K562 (cell line): ENCODE measurements around the gene CPPED1. TPM values are rescaled to one million over a fixed set of nuclear protein-coding genes. Genes with fewer than 3 reads are reported as not detected.
A peak's percentile ranks its signal among the peaks of the same experiment; 100 is the strongest.

ENCODE experiments used
- ATAC-seq: fragments of 200-7000 bp; cut with Tn5 transposase; 3 replicates; pipeline ENCODE4 v1.9.1; 2020; ENCODE audit warnings: moderate library complexity
- BruUV-seq: library from RNA; stranded (reverse); fragments of 400-500 nt; replicated peaks from 2 replicates; lab custom pipeline; 2021; lab: Mats Ljungman, UMichigan
- CTCF ChIA-PET: fragments of 300-600 bp; formaldehyde crosslinking; extraction: SDS; loops from one replicate; lab custom pipeline; 2021; ENCODE audit warnings: low intra/inter-chr PET ratio; lab: Yijun Ruan, JAX
- POLR2A ChIA-PET: fragments of 300-600, 350-650 bp; sonication (Branson Sonifier 250); formaldehyde crosslinking; extraction: SDS; loops from one replicate; lab custom pipeline; 2021; ENCODE audit warnings: antibody characterized with exemption, inconsistent platforms; lab: Yijun Ruan, JAX
- DNase-seq, 4 experiments: peaks; one replicate each; pipeline versions ENCODE4 v3.0.0 to v3.0.0-alpha.2; 2011 to 2018; ENCODE audit warnings: low spot score in 3 of 4, mixed read lengths in 3 of 4; ENCODE audit errors: extremely low read depth in 1 of 4
- FAIRE-seq: peaks from 2 replicates; lab custom pipeline; 2011; peaks lifted over from hg19 to GRCh38; lab: Jason Lieb, UNC
- H2AFZ ChIP-seq: 2 replicates; pipeline ENCODE4 v1.6.0; 2011; ENCODE audit warnings: low read depth, low read length, control low read depth, inconsistent platforms
- H3K27ac ChIP-seq: fragments of 200-600 bp; 3 replicates; pipeline ENCODE4 v1.8.0; 2011; ENCODE audit warnings: low read depth, mild to moderate bottlenecking, control low read depth, inconsistent platforms, low read length, moderate library complexity, mixed read lengths; ENCODE audit errors: extremely low read depth
- H3K27me3 ChIP-seq, 2 experiments: fragments of 300-600 bp in 1 of 2; 2 replicates in 1 of 2; 3 replicates in 1 of 2; pipeline versions ENCODE4 v1.6.0 to v1.8.0; 2011; ENCODE audit warnings: inconsistent platforms in 2 of 2, low read length in 2 of 2, mild to moderate bottlenecking in 1 of 2, mixed read lengths in 1 of 2, moderate library complexity in 1 of 2; ENCODE audit not compliant: control insufficient read depth in 2 of 2, insufficient read depth in 2 of 2
- H3K36me3 ChIP-seq: fragments of 300-600 bp; 3 replicates; pipeline ENCODE4 v1.8.0; 2011; ENCODE audit warnings: mild to moderate bottlenecking, low read length, inconsistent platforms; ENCODE audit not compliant: control insufficient read depth, insufficient read depth
- H3K4me1 ChIP-seq, 2 experiments: fragments of 200-600 bp in 1 of 2; replicated peaks in 1 of 2; 2 replicates in 1 of 2; 3 replicates in 1 of 2; pipeline versions ENCODE4 v1.5.1 to v1.8.0; 2011; ENCODE audit warnings: inconsistent platforms in 2 of 2, low read length in 2 of 2, mild to moderate bottlenecking in 1 of 2, mixed read lengths in 1 of 2, moderate library complexity in 1 of 2; ENCODE audit not compliant: control insufficient read depth in 2 of 2, insufficient read depth in 2 of 2
- H3K4me2 ChIP-seq: 2 replicates; pipeline ENCODE4 v1.6.1; 2011; ENCODE audit warnings: low read length, control low read depth, inconsistent platforms, mixed read lengths; ENCODE audit not compliant: insufficient read depth
- H3K4me3 ChIP-seq: fragments of 200-600 bp; sonication (generic), shearing (Covaris generic); 2 replicates; pipeline ENCODE4 v1.5.1; 2016; ENCODE audit warnings: control low read depth, inconsistent platforms
- H3K79me2 ChIP-seq: fragments of 200-600 bp; 3 replicates; pipeline ENCODE4 v1.8.0; 2011; ENCODE audit warnings: low read length, inconsistent platforms; ENCODE audit not compliant: control insufficient read depth, insufficient read depth
- H3K9ac ChIP-seq, 2 experiments: 2 replicates each; pipeline versions ENCODE4 v1.6.0 to v1.6.1; 2011; ENCODE audit warnings: low read depth in 2 of 2, low read length in 2 of 2, control low read depth in 1 of 2, inconsistent platforms in 1 of 2, mild to moderate bottlenecking in 1 of 2, mixed read lengths in 1 of 2; ENCODE audit not compliant: insufficient read depth in 1 of 2
- H3K9me1 ChIP-seq: one replicate; pipeline ENCODE4 v1.6.0; 2011; ENCODE audit warnings: inconsistent platforms, mild to moderate bottlenecking, low read length, moderate library complexity; ENCODE audit not compliant: control insufficient read depth, insufficient read depth
- H3K9me3 ChIP-seq: replicated peaks from 2 replicates; pipeline ENCODE4 v1.5.1; 2011; ENCODE audit warnings: low read depth, low read length, inconsistent platforms; ENCODE audit not compliant: control insufficient read depth, insufficient read depth
- H4K20me1 ChIP-seq: replicated peaks from 2 replicates; pipeline ENCODE4 v1.6.1; 2011; ENCODE audit warnings: low read length, inconsistent platforms, mixed read lengths; ENCODE audit not compliant: control insufficient read depth, insufficient read depth
- ADNP ChIP-seq: fragments of 200-800 bp; sonication (Bioruptor generic); IDR thresholded peaks from 2 replicates; pipeline ENCODE4 v1.6.1; 2016; ENCODE audit warnings: missing genetic modification characterization, missing compliant biosample characterization
- BRD9 ChIP-seq: fragments of 450-650 bp; IDR thresholded peaks from 2 replicates; pipeline ENCODE4 v1.6.1; 2018; ENCODE audit warnings: low read depth; ENCODE audit not compliant: partially characterized antibody
- ETV6 ChIP-seq, 3 experiments: fragments of 150-350 bp in 1 of 3; sonication (generic) in 1 of 3; formaldehyde crosslinking in 1 of 3; IDR thresholded peaks; 2 replicates each; pipeline versions ENCODE4 v1.6.1 to v1.8.0; 2014 to 2022; ENCODE audit warnings: borderline replicate concordance in 2 of 3, low read depth in 2 of 3, antibody characterized with exemption in 1 of 3, low read length in 1 of 3, mild to moderate bottlenecking in 1 of 3, missing genetic modification reagents in 1 of 3
- EZH2 ChIP-seq: IDR thresholded peaks from 2 replicates; pipeline ENCODE4 v1.6.1; 2012; ENCODE audit warnings: low read depth, mild to moderate bottlenecking, inconsistent platforms, low read length, borderline replicate concordance
- GABPA ChIP-seq: fragments of 200-800 bp; sonication (Bioruptor generic); conservative IDR thresholded peaks from 2 replicates; pipeline ENCODE4 v1.6.1; 2016; ENCODE audit warnings: low read depth, missing genetic modification characterization, missing compliant biosample characterization
- NFXL1 ChIP-seq: fragments of 450-650 bp; formaldehyde crosslinking; IDR thresholded peaks from 2 replicates; pipeline ENCODE4 v1.4.0; 2021; ENCODE audit warnings: mild to moderate bottlenecking
- ZFP36 ChIP-seq: fragments of 150-350 bp; IDR thresholded peaks from 2 replicates; pipeline ENCODE4 v1.6.1; 2018; ENCODE audit warnings: low read length, low read depth; ENCODE audit not compliant: partially characterized antibody
- ZNF146 ChIP-seq: IDR thresholded peaks from one replicate; pipeline ENCODE4 v1.6.1; 2018; ENCODE audit warnings: missing compliant biosample characterization; ENCODE audit not compliant: unreplicated experiment
- ZNF253 ChIP-seq: fragments of 250-450 bp; sonication (Bioruptor Pico); conservative IDR thresholded peaks from 2 replicates; pipeline ENCODE4 v1.6.1; 2021; ENCODE audit warnings: mild to moderate bottlenecking
- ZNF592 ChIP-seq: fragments of 450-650 bp; IDR thresholded peaks from 2 replicates; pipeline ENCODE4 v1.6.1; 2017; ENCODE audit warnings: antibody characterized with exemption, mild to moderate bottlenecking
- WGBS: fragments of 100-300 bp; shearing (Covaris generic); methylation state at CpG from one replicate; pipeline ENCODE4 v1.1.6; 2016; ENCODE audit warnings: low coverage, mixed read lengths; ENCODE audit not compliant: insufficient coverage; ENCODE audit errors: missing lambda C conversion rate; 5-methylcytosine and 5-hydroxymethylcytosine counted together
- in situ Hi-C: fragments of 300-500 bp; cut with MboI; formaldehyde crosslinking; loops from 4 replicates; pipeline ENCODE4 v1.15.0; 2018; ENCODE audit warnings: inconsistent platforms, mixed read lengths
- intact Hi-C: fragments of 100-400 bp; cut with micrococcal nuclease; formaldehyde crosslinking; loops from 2 replicates; pipeline ENCODE4 v1.14.2; 2022
- polyA plus RNA-seq, 8 experiments: library from polyadenylated mRNA; depleted of rRNA in 4 of 8; stranded (reverse) in 5 of 8; unstranded in 3 of 8; fragments of >200 nt; fragmentation: Nextera tagmentation in 2 of 8; fragmentation: Illumina TruSeq in 1 of 8; extraction: Ambion mirVana in 2 of 8; extraction: Trizol in 1 of 8; gene quantifications; 2 replicates each; pipeline versions ENCODE4 v1.2.1 to v1.2.3, GENCODE V29; 2011 to 2014; ENCODE audit warnings: inconsistent platforms in 1 of 8, missing spikeins in 1 of 8
- total RNA-seq, 7 experiments: library from RNA; depleted of rRNA in 6 of 7; stranded (reverse); fragments of >200 nt in 6 of 7; fragmentation: Illumina TruSeq in 2 of 7; extraction: Trizol in 2 of 7; gene quantifications; 2 replicates each; pipeline versions ENCODE4 v1.2.1 to v1.2.3, GENCODE V29; 2011 to 2021; ENCODE audit warnings: low replicate concordance in 1 of 7

CPPED1 gene
- total and polyA plus RNA-seq, 9 of the 15 experiments (the other 6 are each of a cell fraction or from before 2014, with no cell fraction given): 7.5 to 25.7 (median 16.9) TPM

- H3K27me3 ChIP-seq: no peaks in the 10 kb centered on the region
- intact Hi-C loops: no loop called here
- H3K27ac ChIP-seq: no peak overlapping the region
- no peaks in the 10 kb centered on the region for H3K9me1 ChIP-seq
- ATAC-seq (no peak), FAIRE-seq (peak; percentile 49), DNase-seq (no peak)
- TF ChIP-seq ZNF146 (CRISPR knock-in tag): no peak
- H3K4me3 ChIP-seq: no peak overlapping the region
- POLR2A ChIA-PET: interaction anchor here (0.6 to 1.4 kb wide), 3 partner anchors 10 to 26 kb away, joined by 3 to 4 read pairs (median 3); no protein-coding TSS in a partner anchor
- BruUV-seq: no TSS peak
- H3K4me2 ChIP-seq: no peak overlapping the region
- no peaks in the 10 kb centered on the region for H3K9me3 ChIP-seq
- WGBS: 32% methylated on average over 3 of the region's 3 CpGs
- H2AFZ ChIP-seq: no peak overlapping the region
- no peaks in the 10 kb centered on the region for H4K20me1 ChIP-seq
- H3K4me1 ChIP-seq: peaks cover 13 to 29% of the 10 kb centered on the region in 2 experiments; a peak in 4 of 5 replicates
- H3K79me2 ChIP-seq: 0 out of 3 replicates have a peak, but pooled peaks cover 4% of the 10 kb centered on the region
- no peaks in the 10 kb centered on the region; the same call in 2 of the 3 replicates for H3K36me3 ChIP-seq
- in situ Hi-C loops: no loop called here
- CTCF ChIA-PET: no interaction called here
- no peak overlapping the region for H3K9ac ChIP-seq
Measured at GRCh38 chr16:12763517-12763916, 40.2 kb downstream of the CPPED1 start.

- Histone ChIP-seq H3K27ac (no peak overlapping the region), H3K4me3 (no peak overlapping the region), H3K4me2 (no peak overlapping the region), H3K9ac (no peak overlapping the region), H3K27me3 (no peaks in the 10 kb centered on the region), H3K9me3 (no peaks in the 10 kb centered on the region), H3K36me3 (no peaks in the 10 kb centered on the region; the same call in 2 of the 3 replicates), H3K79me2 (0 out of 3 replicates have a peak, but pooled peaks cover 4% of the 10 kb centered on the region), H2AFZ (no peak overlapping the region), H3K4me1 (peaks cover 9 to 20% of the 10 kb centered on the region in 2 experiments; a peak in 4 of 5 replicates), H3K9me1 (no peaks in the 10 kb centered on the region), H4K20me1 (no peaks in the 10 kb centered on the region)
- no peak for DNase-seq
- in situ Hi-C loops: no loop called here
- no peak for ATAC-seq
- no peak for FAIRE-seq
- BruUV-seq: no TSS peak
- 70% methylated on average over 6 of the region's 12 CpGs for WGBS
- ChIA-PET CTCF (no interaction called here), POLR2A (no interaction called here)
- intact Hi-C loops: no loop called here
- no peak for TF ChIP-seq ZFP36
- TF ChIP-seq ZNF253: no peak
- TF ChIP-seq NFXL1 (CRISPR knock-in tag): no peak
- TF ChIP-seq ADNP (tag): no peak
- no peak for TF ChIP-seq ETV6 (IDR thresholded peaks at IDR 0.05; ENCODE audit: borderline replicate concordance in 1 of 2, low read depth in 2 of 2, low read length in 1 of 2)
- no peak for TF ChIP-seq ETV6 (CRISPR knock-in tag; IDR thresholded peaks at IDR 0.05; ENCODE audit: borderline replicate concordance)
- no peak for TF ChIP-seq BRD9
- TF ChIP-seq GABPA: no peak
- TF ChIP-seq EZH2: no peak
- TF ChIP-seq ZNF592: no peak
Measured at GRCh38 chr16:12760819-12761611, 42.7 kb downstream of the CPPED1 start.
